RPMI7951 (cell line): ENCODE results near the gene P4HTM. TPM values are rescaled to one million over a fixed set of nuclear protein-coding genes. Genes with fewer than 3 reads are reported as not detected.
"Not testable (repeated sequence)": the region's sequence is repeated elsewhere in the genome, so short reads cannot be mapped to it uniquely, and the experiment has no call there.

Experiments
- DNase-seq: peaks from one replicate; pipeline ENCODE4 v3.0.0-alpha.2; 2012; ENCODE audit warnings: low read depth
- total RNA-seq: library from RNA; depleted of rRNA; stranded (reverse); fragments of >200 nt; shearing (Covaris generic); gene quantifications from 2 replicates; pipeline ENCODE4 v1.2.3, GENCODE V29; 2014

Gene P4HTM
- total RNA-seq, 1 experiment from 2014 or later: 4.0 TPM

DNA sequence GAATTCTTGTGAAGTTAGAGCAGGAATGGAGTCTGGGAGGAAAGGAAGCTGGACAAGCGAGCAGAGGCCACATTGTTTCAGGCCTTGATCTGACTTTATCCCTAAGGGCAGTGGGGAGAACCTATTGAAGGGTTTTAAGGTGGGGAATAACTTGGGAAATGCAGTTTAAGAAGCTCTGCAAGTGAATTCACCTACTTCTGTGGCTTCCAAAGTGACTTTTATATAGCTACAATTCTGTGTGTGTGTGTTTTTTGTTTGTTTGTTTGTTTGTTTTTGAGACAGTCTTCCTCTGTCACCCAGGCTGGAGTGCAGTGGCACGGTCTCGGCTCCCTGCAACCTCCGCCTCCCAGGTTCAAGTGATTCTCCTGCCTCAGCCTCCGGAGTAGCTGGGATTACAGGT is 18.6 kb downstream of the P4HTM start:
- DNase-seq: not testable (repeated sequence)

- no peak for DNase-seq
Observed at GRCh38 chr3:49009396-49009795, 19.4 kb downstream of the P4HTM start.

DNA sequence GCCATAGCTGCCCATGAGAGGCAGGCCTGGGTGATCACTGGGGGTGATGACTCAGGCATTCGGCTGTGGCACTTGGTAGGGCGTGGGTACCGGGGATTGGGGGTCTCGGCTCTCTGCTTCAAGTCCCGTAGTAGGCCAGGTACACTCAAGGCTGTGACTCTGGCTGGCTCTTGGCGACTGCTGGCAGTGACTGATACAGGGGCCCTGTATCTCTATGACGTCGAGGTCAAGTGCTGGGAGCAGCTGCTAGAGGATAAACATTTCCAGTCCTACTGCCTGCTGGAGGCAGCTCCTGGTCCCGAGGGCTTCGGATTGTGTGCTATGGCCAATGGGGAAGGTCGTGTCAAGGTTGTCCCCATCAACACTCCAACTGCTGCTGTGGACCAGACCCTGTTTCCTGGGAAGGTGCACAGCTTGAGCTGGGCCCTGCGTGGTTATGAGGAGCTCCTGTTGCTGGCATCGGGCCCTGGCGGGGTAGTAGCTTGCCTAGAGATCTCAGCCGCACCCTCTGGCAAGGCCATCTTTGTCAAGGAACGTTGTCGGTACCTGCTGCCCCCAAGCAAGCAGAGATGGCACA is 22.5 kb downstream of the P4HTM start:
- no peak for DNase-seq

- no peak for DNase-seq
Observed at GRCh38 chr3:49013113-49013737, 23.2 kb downstream of the P4HTM start.

DNA sequence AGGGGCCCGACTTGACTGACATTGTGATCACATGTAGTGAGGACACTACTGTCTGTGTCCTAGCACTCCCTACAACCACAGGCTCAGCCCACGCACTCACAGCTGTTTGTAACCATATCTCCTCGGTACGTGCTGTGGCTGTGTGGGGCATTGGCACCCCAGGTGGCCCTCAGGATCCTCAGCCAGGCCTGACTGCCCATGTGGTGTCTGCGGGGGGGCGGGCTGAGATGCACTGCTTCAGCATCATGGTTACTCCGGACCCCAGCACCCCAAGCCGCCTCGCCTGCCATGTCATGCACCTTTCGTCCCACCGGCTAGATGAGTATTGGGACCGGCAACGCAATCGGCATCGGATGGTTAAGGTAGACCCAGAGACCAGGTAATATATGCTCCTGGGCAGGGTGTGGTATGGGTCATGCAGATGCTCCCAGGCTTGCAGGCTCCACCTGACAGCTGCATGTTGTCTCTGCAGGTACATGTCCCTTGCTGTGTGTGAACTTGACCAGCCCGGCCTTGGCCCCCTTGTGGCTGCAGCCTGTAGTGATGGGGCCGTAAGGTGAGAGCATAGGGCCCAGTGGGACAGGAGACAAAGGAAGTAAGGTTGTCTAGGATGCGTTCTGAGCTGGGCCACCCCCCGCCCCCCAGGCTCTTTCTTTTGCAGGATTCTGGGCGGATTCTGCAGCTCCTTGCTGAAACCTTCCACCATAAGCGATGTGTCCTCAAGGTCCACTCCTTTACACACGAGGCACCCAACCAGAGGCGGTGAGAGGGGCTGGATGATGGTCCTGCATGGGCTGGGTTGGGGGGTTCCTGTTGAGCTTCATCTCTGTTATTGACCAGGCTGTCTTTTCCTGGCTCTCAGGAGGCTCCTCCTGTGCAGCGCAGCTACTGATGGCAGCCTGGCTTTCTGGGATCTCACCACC is 24.0 kb downstream of the P4HTM start:
- DNase-seq: peak; percentile 26

- DNase-seq: no peak
Observed at GRCh38 chr3:49015072-49015471, 25.0 kb downstream of the P4HTM start.

DNA sequence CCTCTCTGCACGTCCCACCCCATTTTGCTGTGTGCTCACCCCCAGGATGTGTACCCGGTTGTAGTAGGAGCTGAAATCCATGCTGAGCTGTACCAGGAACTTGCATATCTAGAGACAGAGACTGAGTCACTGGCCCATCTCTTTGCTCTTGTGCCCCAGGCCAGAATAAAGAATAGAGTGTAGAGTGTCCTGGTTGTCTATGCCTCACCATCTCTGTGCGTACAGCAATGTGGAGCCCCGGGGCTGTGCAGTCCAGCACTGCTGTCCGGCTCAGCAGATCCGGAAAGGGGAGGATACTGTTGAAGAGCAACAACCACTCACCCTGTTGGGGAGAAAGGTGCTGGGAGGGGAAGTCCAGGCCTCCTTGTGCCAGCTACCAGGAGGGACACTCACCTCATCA is 25.7 kb downstream of the P4HTM start:
- DNase-seq: peak; percentile 56

- no peak for DNase-seq
Observed at GRCh38 chr3:49016414-49017228, 26.6 kb downstream of the P4HTM start.

GRCh38 chr3:49017229-49017970 is 27.4 kb downstream of the P4HTM start:
- DNase-seq: peak; percentile 30

- peak; percentile 66 for DNase-seq
Observed at GRCh38 chr3:49017971-49018706, 28.1 kb downstream of the P4HTM start, which contains the start of gene DALRD3. Gene DALRD3 (minus strand): TSS chr3:49018580. CDS start chr3:49018564, 16 bp downstream.

GRCh38 chr3:49018707-49019006 is 28.6 kb downstream of the P4HTM start:
- DNase-seq: no peak

- peak; percentile 33 for DNase-seq
Observed at GRCh38 chr3:49019941-49020329, 29.9 kb downstream of the P4HTM start.

DNA sequence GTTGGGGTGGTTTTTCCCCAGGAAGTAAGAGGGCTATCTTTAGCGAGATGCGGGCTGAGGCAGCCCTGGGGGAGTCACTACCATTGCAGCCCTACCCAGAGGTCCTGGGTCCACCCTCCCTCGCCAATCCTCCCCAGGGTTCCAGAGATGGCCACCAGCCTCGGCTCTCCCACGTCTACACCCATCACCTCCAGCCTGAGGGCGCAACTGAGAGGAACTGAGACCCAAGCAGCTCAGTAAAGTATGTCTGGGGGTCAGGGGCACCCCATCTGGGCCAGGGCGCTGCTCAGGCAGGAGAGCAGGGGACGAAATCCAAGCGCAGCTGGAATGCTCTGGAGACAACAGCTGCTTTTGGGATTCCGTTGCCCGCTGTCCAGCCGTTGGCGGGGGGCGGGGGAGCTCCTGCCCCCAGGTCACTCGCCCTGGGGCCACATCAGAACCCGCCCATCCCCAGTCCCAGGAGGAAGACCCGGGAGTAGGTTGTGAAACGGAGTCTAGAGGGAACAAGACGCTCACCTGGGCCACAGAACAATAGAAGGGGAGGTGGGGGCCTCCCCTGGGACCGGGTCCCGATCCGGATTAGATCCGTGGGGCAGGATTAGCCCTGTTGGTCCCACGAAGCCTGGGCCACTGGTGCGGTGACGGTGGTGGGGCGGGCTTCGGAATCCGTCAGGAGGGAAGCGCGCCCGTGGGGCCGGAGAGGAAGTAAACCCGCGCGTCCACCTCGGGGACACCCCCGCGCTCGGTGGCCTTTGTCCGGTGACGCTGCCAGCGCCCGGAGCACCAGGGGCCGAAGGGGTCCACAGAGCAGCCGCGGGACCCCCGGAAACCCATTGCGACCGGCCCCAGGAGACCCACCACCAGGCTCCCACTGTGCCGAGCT is 30.5 kb downstream of the P4HTM start:
- DNase-seq: peak; percentile 37

DNA sequence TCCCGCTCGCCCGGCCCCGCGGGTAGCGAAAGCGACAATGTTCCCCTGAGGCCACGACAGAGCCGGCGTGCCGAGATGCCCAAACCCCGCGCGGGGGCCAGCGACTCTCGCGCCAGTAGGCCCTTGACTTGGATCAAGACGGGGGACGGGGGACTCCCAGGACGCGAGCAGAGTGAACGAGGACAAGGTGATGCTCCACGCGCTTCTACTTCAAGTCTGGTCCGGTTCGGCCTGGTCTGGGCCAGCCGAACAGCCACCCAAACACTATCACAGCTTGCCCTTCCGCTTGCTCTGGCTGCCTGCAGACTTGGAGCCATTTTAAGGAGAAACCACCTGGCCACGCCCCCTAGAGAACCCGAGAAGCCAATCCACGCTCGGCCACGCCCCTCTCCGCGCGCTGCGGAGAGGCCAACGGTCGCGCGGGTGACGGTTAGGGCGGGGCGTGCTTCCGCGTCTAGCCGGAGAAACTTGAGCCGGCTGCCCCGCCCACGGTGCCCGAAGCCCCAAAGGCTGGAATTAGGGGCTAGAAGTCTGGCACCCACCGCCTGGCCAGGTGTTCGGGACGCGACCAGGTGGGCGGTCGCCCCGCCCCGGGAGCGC is 31.3 kb downstream of the P4HTM start:
- DNase-seq: peak; percentile 97

DNA sequence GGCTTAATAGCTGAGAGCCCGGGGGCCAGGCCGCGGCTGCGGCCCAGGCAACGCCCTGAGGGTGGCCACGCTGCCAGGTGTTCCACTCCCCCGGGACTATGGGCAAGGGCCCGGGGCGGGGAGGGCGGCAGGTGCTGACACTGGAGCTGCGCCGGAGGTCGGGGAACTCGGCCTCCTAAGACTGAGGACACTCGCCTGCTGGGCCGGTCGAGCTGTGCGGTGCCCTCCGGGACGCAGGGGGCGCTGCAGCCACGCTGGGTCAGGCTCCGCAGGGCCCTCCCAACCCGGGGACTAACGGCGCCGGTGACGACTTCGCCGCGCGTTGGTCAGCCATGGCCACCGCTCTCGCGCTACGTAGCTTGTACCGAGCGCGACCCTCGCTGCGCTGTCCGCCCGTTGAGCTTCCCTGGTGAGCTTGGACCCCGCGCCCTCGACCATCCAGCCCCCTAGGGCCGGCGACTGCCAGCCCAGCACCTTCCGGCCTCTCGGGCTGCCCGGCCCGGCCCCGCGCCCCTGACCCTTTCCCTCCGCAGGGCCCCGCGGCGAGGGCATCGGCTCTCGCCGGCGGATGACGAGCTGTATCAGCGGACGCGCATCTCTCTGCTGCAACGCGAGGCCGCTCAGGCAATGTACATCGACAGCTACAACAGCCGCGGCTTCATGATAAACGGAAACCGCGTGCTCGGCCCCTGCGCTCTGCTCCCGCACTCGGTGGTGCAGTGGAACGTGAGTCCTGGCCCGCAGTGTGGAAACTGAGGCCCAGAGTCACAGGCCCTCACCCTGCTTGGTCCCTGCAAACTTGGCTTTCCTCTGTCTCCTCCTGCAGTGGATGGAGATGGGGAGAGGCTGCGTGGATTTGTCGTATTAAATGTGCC is 32.0 kb downstream of the P4HTM start, which contains the start of gene NDUFAF3:
NDUFAF3 (plus strand) TSS at position 309 of the 875 bp plus-strand sequence; CDS start at position 333, 24 bp downstream.
- peak; percentile 91 for DNase-seq

- DNase-seq: peak; percentile 31
Observed at GRCh38 chr3:49022688-49023171, 32.7 kb downstream of the P4HTM start.

DNA sequence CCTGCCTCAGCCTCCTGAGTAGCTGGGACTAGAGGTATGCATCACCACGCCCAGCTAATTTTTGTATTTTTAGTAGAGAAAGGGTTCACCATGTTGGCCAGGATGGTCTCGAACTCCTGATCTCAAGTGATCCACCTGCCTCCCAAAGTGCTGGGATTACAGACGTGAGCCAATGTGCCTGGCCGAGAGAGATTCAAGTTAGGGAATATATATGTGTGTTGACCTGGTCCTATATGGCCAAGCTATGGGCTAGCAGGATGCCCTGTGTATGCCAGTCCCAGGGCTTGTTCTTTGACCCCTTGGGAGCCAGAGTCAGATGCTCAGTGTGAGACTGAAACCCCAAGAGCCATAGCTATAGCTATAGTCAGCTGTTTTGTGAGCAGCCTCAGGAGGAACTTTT is 33.7 kb downstream of the P4HTM start:
- DNase-seq: no peak

DNA sequence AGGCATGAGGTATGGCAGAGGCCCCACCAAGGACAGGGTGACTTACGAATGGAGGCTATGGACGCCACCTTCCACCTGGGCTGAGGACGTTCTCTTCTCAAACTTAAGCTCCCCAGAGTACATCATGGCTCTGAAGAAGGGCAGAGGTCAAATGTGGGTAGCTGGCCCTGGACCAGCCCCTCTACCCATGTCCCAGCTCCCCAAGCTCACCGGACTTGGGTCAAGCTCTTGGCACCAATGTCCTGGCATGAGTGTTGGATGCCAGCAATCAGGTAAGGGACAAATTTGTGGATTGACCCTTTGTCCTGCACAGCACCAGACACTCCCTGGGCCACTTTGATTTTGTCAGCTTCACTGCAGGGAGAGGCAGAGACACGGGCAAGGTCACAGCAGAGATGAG is 34.4 kb downstream of the P4HTM start:
- no peak for DNase-seq
